GM19438 (cell line): ENCODE data around the gene FH.

Experiments
- ATAC-seq: cut with Tn5 transposase; IDR thresholded peaks from one replicate; pipeline ENCODE4 v1.9.1; 2021; ENCODE audit warnings: low read depth; ENCODE audit not compliant: unreplicated experiment

The FH gene

DNA sequence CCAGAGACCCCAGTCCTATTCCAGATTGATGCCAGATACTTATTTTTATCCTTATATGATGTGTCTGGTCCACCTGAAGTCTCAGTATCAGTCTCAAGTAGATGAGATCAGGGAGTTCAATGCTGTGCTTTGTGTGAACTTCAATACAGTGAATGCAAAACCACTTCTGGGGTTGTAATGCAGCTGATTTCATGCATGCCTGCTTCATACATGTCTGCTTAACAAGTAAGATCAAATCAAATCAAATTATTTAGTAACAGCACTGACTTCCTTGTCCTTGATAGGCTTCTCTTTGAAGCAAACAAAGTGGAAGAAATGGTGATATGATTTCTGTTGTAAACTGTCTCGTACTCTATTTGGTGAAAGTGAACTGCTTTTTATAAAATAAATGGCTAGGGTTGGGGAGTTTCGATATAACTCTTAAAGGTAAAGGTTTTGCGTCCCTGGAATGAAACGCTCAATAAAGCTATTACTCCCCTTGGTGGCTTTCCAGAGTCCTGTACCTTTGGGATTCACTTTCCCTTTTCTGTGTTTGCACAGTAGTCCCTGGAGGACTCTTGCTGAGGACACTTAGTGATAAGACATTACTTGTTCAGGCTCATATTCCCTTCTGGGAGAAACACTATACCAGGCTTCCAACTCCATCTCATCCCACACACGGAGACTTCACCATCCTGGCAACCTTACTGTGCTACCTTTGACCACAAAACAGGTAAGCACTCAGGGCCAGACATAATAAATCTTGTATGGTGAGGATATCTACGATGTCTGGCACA is 59.3 kb downstream of the FH start:
- no peak for ATAC-seq

DNA sequence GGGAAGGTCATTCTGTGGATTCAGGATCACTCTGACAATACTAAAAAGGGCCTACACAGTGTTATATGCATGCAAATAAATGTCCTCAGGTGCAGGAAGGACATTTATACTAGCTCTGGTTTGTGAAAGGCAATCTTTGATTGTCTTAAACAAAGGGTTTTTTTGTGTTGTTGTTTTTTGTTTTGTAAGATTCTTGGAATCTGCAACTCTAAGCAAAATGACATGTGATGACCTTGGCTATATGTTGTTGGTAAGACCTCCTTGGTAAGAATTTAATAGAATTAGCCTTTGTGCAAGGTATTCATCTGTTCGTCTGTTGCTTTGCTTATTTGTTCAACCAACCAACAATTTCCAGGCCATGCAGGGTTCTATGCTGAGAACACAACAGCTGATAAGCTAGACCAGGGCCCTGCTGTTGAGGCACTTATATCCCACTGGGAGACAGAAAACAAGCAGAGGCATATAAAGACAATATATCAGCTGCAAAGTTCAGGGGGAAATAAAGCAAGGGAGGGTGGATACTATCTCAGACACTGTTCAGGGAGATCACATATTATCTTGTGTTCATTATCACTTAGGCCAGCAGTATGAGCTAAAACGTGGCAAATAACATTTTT is 60.3 kb downstream of the FH start:
- no peak for ATAC-seq

GRCh38 chr1:241457421-241457820 is 62.1 kb downstream of the FH start:
- ATAC-seq, result no peak

DNA sequence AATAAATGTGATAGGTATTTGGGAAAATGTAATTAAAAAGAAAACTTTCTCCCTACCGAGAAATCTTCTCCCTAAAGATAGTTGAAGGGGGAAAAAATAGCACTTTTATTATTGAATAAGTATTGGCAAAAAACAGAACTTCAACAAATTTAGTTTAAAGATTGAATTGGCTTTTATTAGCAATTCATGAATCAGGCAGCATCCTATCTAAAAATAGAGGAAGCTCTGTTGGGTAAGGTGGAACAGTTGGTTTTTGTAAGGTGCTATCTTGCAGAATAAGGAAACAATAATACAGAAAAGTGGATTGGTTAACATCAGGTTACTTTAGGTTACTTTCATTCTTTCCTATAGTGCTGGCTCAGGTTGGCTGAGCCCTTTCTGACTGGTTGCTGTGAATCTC is 62.8 kb downstream of the FH start:
- no peak for ATAC-seq

DNA sequence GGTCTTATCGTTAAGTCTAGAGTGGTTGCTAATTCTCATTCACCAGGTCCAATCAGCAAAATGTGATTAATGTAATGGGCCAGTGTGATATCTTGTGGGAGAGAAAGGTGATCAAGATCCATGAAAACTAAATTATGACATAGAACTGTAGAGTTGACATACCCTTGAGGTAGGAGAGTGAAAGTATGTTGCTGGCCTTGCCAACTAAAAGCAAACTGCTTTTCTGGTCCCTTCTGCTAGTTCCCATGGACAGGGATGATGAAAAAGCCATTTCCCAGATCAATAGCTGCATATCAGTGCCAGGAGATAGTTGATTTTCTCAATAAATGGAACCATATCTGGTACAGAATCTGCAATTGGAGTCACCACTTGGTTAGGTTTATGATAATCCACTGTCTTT is 65.8 kb downstream of the FH start:
- ATAC-seq, result no peak

- ATAC-seq, result no peak
Observed at GRCh38 chr1:241451956-241452355, 67.6 kb downstream of the FH start.
